Smooth muscle cell (in vitro differentiated cells): Measurements from ENCODE around the gene LIG1. TPM values are rescaled to one million over a fixed set of nuclear protein-coding genes. Genes with fewer than 3 reads are reported as not detected.
A peak's percentile ranks its signal among the peaks of the same experiment; 100 is the strongest.

Experiments
- DNase-seq: peaks from one replicate; lab custom pipeline; 2025; ENCODE audit not compliant: unreplicated experiment; lab: John Stamatoyannopoulos, UW
- H2AFZ ChIP-seq: fragments of 200-600 bp; sonication (generic); 2 replicates; pipeline ENCODE4 v1.6.0; 2016; ENCODE audit warnings: antibody characterized with exemption, low read depth, mild to moderate bottlenecking
- H3F3A ChIP-seq: fragments of 200-600 bp; sonication (generic); 2 replicates; pipeline ENCODE4 v1.6.0; 2017; ENCODE audit warnings: antibody characterized with exemption, low read depth
- H3K27ac ChIP-seq: fragments of 200-600 bp; sonication (generic); 2 replicates; pipeline ENCODE4 v1.5.1; 2016; ENCODE audit warnings: low read depth, mild to moderate bottlenecking
- H3K27me3 ChIP-seq: fragments of 200-600 bp; sonication (generic); 2 replicates; pipeline ENCODE4 v1.6.1; 2016; ENCODE audit warnings: low read depth, mild to moderate bottlenecking
- H3K36me3 ChIP-seq: fragments of 200-600 bp; sonication (generic); 2 replicates; pipeline ENCODE4 v1.5.1; 2016; ENCODE audit warnings: low read depth
- H3K4me1 ChIP-seq: fragments of 200-600 bp; sonication (generic); 2 replicates; pipeline ENCODE4 v1.5.1; 2016; ENCODE audit warnings: low read depth
- H3K4me2 ChIP-seq: fragments of 200-600 bp; sonication (generic); 2 replicates; pipeline ENCODE4 v1.6.0; 2016; ENCODE audit warnings: mild to moderate bottlenecking
- H3K4me3 ChIP-seq: fragments of 200-600 bp; sonication (generic); 2 replicates; pipeline ENCODE4 v1.5.1; 2016; ENCODE audit warnings: mild to moderate bottlenecking
- H3K79me2 ChIP-seq: fragments of 200-600 bp; sonication (generic); 2 replicates; pipeline ENCODE4 v1.6.0; 2016; ENCODE audit warnings: low read depth, mild to moderate bottlenecking
- H3K9ac ChIP-seq: fragments of 200-600 bp; sonication (generic); 2 replicates; pipeline ENCODE4 v1.6.0; 2016; ENCODE audit warnings: low read depth
- H3K9me3 ChIP-seq: fragments of 200-600 bp; sonication (generic); replicated peaks from 2 replicates; pipeline ENCODE4 v1.5.1; 2016; ENCODE audit warnings: low read depth
- H4K20me1 ChIP-seq: fragments of 200-600 bp; sonication (generic); 2 replicates; pipeline ENCODE4 v1.6.0; 2016; ENCODE audit warnings: low read depth
- WGBS: methylation state at CpG from one replicate; pipeline ENCODE4 v1.1.7; 2016; ENCODE audit warnings: low lambda C conversion rate; 5-methylcytosine and 5-hydroxymethylcytosine counted together
- polyA plus RNA-seq: library from polyadenylated mRNA; unstranded; fragments of >200 nt; fragmentation: Nextera tagmentation; extraction: Ambion mirVana; gene quantifications from 2 replicates; pipeline ENCODE4 v1.2.1, GENCODE V29; 2016
- total RNA-seq: library from RNA; depleted of rRNA; stranded (reverse); fragments of >200 nt; gene quantifications from 2 replicates; pipeline ENCODE4 v1.2.3, GENCODE V29; 2014
- TF ChIP-seq, protein P1 (sequence below): fragments of 200-600 bp; sonication (generic); IDR thresholded peaks from 2 replicates; pipeline ENCODE4 v1.5.1; 2017; ENCODE audit warnings: borderline replicate concordance, mild to moderate bottlenecking, antibody characterized with exemption; ENCODE audit not compliant: insufficient read depth, poor library complexity, severe bottlenecking

Gene LIG1
- total and polyA plus RNA-seq, 2 experiments from 2014 or later = 16.5 to 26.1 TPM

DNA sequence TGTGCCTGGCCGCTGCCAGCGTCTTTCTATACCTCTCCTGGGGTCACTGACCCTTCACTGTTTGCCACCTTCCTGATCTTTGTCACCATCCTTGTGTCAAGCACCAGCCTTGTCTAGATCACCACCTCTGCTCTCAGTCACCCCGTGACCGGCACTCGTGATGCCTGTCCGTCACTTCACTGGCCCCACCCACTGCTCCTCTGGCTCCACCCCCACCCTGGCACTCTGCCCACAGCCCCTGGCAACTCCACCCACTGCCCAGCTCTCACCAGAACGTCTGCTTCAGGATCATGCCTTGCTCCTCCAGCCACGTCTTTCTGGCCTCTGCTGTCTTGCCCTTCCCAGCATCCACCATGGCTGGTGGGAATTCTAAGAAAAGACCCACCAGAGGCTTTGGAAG, 34.7 kb downstream of the LIG1 start:
- Histone ChIP-seq H3F3A (no peaks in the 10 kb centered on the region), H3K4me3 (no peak overlapping the region), H2AFZ (no peak overlapping the region), H4K20me1 (no peaks in the 10 kb centered on the region), H3K27ac (no peak overlapping the region), H3K27me3 (no peaks in the 10 kb centered on the region), H3K9me3 (no peaks in the 10 kb centered on the region), H3K4me2 (no peak overlapping the region), H3K4me1 (no peaks in the 10 kb centered on the region), H3K9ac (no peak overlapping the region), H3K79me2 (no peaks in the 10 kb centered on the region), H3K36me3 (no peaks in the 10 kb centered on the region)
- WGBS = 87% methylated on average over 8 of the region's 8 CpGs
- no peak for DNase-seq
- TF ChIP-seq, protein P1, sequence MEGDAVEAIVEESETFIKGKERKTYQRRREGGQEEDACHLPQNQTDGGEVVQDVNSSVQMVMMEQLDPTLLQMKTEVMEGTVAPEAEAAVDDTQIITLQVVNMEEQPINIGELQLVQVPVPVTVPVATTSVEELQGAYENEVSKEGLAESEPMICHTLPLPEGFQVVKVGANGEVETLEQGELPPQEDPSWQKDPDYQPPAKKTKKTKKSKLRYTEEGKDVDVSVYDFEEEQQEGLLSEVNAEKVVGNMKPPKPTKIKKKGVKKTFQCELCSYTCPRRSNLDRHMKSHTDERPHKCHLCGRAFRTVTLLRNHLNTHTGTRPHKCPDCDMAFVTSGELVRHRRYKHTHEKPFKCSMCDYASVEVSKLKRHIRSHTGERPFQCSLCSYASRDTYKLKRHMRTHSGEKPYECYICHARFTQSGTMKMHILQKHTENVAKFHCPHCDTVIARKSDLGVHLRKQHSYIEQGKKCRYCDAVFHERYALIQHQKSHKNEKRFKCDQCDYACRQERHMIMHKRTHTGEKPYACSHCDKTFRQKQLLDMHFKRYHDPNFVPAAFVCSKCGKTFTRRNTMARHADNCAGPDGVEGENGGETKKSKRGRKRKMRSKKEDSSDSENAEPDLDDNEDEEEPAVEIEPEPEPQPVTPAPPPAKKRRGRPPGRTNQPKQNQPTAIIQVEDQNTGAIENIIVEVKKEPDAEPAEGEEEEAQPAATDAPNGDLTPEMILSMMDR = no peak

DNA sequence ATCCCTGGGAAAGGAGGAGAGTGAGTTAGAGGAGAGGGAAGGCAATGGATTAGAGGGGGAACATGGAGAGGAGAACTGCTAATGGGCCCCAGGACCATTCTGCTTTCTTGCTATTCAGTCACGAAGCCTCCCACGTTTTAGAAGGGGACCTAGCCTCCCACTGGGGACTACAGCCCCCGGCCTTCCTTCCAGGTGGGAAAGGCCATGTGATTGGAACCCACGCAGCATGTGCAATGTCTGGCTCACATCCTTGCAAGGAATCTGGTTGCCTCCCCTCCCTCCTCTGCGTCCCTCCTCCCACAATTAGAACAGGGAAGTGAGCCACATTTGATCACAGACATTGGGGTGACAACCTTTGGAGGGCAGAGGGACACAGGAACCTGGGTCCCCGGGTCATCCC, 37.0 kb downstream of the LIG1 start:
- no peak for DNase-seq
- Histone ChIP-seq H3F3A (no peaks in the 10 kb centered on the region), H4K20me1 (no peaks in the 10 kb centered on the region), H3K9ac (no peak overlapping the region), H3K9me3 (no peaks in the 10 kb centered on the region), H3K4me2 (no peak overlapping the region), H3K4me1 (no peaks in the 10 kb centered on the region), H3K27me3 (no peaks in the 10 kb centered on the region), H2AFZ (no peak overlapping the region), H3K79me2 (no peaks in the 10 kb centered on the region), H3K27ac (no peak overlapping the region), H3K4me3 (no peak overlapping the region), H3K36me3 (no peaks in the 10 kb centered on the region)
- TF ChIP-seq, protein P1 = no peak
- 98% methylated on average over 6 of the region's 6 CpGs for WGBS

DNA sequence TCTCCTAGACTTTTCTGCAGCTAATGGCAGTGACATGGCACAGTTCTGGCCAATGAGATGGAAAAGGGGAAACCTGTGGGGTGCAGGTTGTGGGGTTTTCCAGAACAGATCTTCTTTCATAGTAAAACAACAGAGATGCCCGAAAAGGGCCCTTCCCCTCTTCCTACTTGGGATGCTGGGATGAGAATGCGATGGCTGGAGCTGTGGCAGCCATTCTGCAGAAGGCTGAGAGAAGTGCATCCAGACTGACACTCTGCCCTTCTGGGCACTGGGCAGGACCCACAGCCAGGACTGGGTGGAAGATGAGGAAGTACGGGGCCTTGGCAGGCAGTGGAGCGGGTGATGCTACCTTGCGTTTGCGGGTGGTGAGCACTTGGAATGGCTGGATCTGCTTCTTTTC, 42.6 kb downstream of the LIG1 start:
- Histone ChIP-seq H3K4me1 (no peaks in the 10 kb centered on the region), H3K79me2 (no peaks in the 10 kb centered on the region), H3K27ac (no peak overlapping the region), H3K9me3 (no peaks in the 10 kb centered on the region), H3K9ac (no peak overlapping the region), H3K27me3 (no peaks in the 10 kb centered on the region), H3K4me3 (no peak overlapping the region), H2AFZ (no peak overlapping the region), H3K36me3 (no peaks in the 10 kb centered on the region), H4K20me1 (no peaks in the 10 kb centered on the region), H3F3A (no peaks in the 10 kb centered on the region), H3K4me2 (no peak overlapping the region)
- TF ChIP-seq, protein P1 = no peak
- 96% methylated on average over 6 of the region's 6 CpGs for WGBS
- no peak for DNase-seq

DNA sequence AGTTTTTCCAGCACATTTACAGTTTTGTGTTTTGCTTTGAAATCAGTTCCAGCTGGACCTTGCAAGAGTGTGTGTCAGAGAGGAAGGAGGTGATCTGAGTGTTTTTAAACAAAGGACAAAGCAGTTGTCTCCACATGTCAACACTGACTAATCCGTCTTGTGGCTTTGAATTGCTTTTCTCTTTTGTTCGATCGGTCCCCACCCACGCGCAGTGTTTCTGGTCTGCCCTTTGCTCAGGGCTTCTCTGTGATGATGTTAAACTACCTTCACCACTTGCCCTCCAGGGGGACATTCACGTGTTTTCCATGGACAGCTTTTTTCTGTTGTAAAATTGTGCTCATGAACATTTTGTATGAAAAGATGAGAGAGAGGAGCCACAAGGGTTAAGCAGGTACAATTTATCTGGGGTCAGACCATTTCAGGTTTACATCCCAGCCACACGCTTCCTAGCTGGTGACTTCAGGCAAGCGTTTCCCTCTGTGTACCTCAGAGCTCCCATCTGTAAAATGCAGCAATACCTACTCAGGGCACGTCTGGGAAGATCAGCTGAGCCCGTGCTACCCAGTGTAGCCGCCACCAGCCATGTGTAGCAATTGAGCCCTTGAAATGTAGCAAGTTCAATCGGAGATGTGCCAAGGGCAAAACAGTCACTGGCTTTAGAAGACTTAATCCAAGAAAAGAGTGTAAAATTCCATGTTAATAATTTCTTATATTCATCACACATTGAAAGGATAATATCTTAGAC, 46.1 kb downstream of the LIG1 start:
- Histone ChIP-seq H3K9me3 (no peaks in the 10 kb centered on the region), H3K4me3 (no peak overlapping the region), H3K79me2 (no peaks in the 10 kb centered on the region), H3K27ac (peak overlapping the region; percentile 24), H3K4me2 (no peak overlapping the region), H2AFZ (no peak overlapping the region), H3K4me1 (no peaks in the 10 kb centered on the region), H3K27me3 (no peaks in the 10 kb centered on the region), H3F3A (no peaks in the 10 kb centered on the region), H3K9ac (no peak overlapping the region), H4K20me1 (no peaks in the 10 kb centered on the region), H3K36me3 (no peaks in the 10 kb centered on the region)
- 79% methylated on average over 12 of the region's 12 CpGs for WGBS
- no peak for DNase-seq
- TF ChIP-seq, protein P1 = no peak
